Suppressor macrophage treated with lipopolysaccharide for 4 hours (primary cell): ENCODE results near the gene TMPRSS5.

ENCODE experiments used
- DNase-seq: peaks from one replicate; pipeline ENCODE4 v3.0.0-alpha.2; 2020

TMPRSS5 gene

GRCh38 chr11:113666584-113666983 is 39.5 kb downstream of the TMPRSS5 start:
- no peak for DNase-seq

DNA sequence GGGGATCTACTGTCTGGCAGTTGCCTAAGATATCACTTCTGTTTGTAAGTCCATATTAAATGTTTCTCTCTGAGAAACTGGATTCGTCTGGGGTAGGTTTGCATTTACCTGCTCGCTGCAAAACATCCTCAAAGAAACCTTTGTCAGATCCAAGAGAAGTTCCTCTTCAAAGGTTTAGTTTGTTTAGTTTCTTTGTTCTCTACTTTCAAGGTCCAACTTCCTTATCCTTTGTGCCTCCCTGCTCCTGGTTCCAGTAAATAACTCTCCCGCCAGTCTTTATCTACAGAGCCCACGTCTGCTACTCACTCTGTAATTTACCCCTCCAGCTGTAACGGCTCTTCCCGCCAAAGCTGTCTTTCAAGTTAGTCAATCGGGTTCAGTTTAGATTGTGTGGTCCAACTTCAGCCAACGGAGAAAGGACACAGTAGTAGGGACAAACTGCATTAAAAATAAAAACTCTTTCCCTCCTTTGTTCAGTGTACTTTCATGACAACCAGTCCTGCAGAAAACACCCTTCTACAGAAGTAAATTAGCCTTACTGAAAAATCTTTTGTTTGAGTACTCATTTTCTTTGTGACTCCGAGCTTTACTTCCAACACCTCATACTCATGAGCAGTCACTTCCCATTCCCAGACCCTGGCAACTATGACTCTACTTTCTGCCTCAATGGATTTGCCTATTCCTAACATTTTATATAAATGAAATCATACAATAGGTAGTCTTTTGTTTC is 41.0 kb downstream of the TMPRSS5 start:
- DNase-seq = no peak

DNA sequence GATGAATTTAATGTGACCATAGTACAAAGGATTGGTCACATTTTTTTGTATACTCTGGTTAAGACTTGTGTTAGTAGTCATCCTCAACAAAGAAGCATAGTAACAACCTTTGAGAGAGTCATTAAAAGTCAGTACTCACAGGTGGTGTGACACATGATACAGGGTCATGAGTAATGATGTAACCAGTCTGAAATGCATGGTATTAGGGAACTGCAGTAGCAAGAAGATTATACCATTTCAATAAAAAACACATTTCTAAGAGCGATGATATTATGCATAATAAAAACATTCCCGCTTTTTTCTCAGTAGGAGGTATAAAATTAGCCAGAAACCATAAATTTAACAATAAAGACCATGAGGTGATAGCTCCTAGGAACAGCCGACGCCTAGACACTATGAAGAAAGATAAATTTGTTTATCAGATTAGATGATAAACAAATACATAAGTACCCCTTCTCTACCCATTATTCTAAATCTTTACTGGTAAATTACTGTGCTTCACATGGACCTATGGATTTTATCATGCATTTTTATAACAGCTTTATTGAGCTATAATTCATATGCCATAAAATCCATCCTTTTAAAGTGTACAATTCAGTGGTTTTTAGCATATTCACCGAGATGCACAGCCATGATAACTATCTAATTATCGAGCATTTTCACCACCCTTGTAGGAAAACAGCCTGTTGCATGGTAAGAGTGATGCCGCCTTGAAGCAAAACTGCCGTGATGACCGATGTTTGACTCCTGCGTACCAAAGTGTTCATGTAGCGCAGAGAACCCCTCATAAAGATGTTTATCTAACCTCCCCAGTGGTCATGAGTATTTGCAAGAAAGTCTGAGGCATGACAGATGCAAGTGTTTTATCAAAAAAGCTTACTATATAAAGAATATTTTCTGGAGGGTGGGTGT is 41.8 kb downstream of the TMPRSS5 start:
- no peak for DNase-seq

- no peak for DNase-seq
Measured at GRCh38 chr11:113663567-113663966, 42.5 kb downstream of the TMPRSS5 start.

DNA sequence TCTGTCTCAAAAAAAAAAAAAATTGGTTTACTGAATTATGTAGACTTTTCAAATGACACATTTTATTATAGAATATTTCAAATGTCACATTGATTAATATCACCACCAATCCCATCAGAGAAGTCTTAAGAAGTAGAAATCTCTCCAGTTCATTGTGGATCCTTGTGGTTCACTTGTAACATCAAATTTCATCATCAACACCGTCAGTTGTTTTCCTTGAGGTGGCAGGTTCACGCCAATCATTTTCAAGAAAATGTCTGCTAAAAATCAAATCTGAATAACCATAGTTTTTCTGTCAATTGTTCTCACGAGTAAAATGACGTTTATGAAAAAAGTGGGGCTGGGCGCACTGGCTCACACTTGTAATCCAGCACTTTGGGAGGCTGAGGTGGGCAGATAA is 50.3 kb downstream of the TMPRSS5 start:
- DNase-seq = no peak

DNA sequence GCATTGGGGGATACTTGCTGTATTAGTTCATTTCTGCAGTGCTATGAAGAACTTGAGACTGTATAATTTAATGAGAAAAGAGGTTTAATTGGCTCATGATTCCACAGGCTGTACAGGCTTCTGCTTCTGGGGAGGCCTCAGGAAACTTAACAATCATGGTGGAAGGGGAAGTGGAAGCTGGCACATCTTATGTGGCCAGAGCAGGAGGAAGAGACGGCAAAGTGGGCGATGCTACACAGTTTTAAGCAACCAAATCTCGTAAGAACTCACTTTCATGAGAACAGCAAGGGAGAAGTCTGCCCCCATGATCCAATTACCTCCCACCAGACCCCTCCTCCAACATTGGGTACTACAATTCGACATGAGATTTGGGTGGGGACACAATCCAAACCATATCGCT is 55.1 kb downstream of the TMPRSS5 start:
- peak; percentile 16 for DNase-seq

- no peak for DNase-seq
Measured at GRCh38 chr11:113649311-113649710, 56.8 kb downstream of the TMPRSS5 start.

DNA sequence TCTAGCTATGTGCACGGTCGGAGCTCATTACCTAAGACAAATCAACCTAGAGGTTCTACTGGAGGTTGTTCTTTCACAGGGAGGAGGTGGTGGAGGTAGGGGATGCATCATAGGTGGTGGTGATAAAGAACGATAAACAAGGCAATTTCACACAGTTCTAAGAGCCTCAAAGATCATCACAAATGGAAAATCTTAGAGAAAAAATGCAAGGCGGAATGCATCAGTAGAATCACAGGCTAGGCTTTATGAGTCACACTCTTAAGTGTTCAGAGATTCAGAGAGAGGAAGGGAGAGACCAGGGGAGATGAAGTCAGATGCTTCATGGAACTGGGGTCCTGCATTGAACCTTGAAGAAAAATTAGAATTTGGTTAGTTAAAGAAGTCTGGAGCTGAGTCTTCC is 58.3 kb downstream of the TMPRSS5 start:
- no peak for DNase-seq

DNA sequence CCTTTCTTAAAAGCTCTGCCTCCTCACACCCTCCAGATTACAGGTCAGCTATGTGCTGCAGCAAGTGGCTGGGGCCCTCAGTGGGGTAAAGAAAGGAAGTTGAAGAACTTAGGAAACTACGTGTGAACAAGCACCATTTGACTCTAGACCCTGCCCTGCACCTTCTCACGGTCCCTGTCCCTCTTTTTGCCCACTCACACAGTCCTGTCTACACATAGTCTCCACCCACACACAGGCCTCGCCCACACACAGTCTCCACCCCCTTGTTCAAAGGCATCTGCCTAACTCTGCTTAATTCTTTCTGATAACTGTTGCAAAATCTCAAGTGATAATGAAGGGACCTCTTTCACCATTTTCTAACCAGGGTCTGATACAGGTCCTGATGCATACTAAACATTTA is 59.0 kb downstream of the TMPRSS5 start:
- no peak for DNase-seq

DNA sequence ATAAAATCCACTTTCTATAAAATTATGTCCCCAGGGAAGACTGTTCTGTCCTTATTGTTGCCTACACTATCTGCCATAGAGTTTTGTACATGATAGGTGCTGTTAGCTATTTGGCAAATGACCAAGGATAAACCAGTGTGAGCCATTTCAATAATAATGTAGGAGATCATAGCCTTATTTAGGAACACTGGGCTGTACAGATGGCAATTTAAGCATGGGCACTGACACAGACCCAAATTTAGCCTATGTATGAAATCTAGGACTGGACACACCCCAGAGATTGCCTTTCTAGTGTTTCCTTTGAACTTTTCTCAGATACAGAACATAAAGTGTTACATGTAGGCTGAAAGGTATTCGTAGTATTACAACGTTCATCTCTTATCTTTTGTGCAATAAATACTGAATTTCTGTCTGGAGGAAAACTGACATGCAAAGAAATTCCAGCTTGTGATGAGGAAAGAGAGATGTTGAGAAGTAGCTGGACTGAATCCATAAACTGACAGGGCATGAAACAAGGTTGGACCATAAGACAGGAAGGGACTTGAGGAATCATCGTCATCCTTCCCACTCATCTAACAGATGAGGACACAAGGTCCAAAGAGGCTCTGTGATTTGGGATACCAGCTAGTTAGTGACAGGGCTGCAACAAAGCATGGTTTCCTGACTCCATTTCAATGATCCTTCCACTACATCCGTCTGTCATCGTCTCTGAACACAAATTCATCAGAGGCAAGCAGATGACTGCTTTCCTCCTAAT is 60.3 kb downstream of the TMPRSS5 start:
- no peak for DNase-seq

GRCh38 chr11:113644605-113645004 is 61.5 kb downstream of the TMPRSS5 start:
- DNase-seq = no peak

GRCh38 chr11:113643701-113644100 is 62.4 kb downstream of the TMPRSS5 start:
- no peak for DNase-seq

GRCh38 chr11:113643006-113643585 is 63.0 kb downstream of the TMPRSS5 start:
- DNase-seq = no peak

DNA sequence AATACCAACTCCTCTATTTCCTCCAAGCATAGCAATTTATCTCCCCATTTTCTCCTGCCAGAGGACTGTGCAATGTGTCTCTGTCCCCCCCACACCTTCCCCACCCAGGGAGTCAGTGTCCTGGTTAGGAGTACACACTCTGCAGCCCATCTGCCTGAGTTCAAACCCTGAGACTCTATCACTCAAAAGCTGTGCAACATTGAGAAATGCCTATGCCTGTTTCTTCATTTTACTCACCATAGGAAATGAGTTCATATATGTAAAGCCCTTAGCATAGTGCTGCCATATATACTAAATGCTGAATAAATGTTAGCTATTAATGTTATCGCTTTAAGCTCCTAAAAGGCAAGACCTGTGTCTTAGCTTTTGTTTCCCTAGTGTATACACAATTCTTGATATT is 64.0 kb downstream of the TMPRSS5 start:
- no peak for DNase-seq

GRCh38 chr11:113638376-113638775 is 67.7 kb downstream of the TMPRSS5 start:
- no peak for DNase-seq

DNA sequence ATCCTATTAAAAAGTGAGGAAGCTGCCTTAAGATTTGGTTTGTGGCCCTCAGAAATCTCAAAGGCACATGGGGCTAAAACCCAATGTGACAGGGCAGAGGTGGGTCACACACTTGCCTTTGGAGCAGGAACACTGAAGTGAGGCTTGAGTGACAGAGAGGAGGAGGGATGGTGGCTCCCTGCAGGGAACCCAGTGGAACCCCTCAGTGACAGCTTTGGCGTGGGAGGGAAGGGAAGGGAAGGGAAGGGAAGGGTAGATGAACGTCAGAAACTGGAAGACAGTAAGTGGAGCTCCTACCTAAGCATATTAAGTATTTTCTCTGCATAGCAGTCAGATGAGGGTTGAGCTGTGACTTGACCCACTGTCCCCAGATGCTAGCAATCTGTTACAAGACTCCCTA is 68.5 kb downstream of the TMPRSS5 start:
- DNase-seq = no peak
